ENCODE results near the gene FCN1.

DNA sequence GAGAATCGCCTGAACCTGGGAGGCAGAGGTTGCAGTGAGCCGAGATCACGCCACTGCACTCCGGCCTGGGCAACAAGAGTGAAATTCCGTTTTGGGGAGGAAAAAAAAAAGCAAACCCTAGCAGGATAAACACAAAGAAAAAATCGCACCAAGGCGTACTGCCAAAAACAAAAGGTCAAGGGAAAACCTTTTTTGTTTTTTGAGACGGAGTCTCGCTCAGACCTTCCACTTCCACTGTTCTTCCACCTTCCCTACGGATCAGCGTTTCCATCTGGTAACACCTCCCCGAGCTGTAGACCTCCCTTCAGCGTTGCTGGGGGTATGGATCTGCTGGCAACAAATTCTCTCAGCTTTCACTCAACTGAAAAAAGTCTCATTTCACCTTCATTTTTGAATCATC lies 57.2 kb downstream of the FCN1 start:
- TF ChIP-seq POLR2A (IDR thresholded peaks at IDR 0.05) (no peak), EP300 (IDR thresholded peaks at IDR 0.05) (no peak)
